Panc1 (cell line): ENCODE measurements around the gene SMIM10L2A. TPM values are rescaled to one million over a fixed set of nuclear protein-coding genes. Genes with fewer than 3 reads are reported as not detected.

Source experiments
- ATAC-seq: fragments of 200-7000 bp; cut with Tn5 transposase; 2 replicates; pipeline ENCODE4 v1.9.1; 2020; ENCODE audit warnings: mild to moderate bottlenecking, moderate library complexity
- BruUV-seq: library from RNA; stranded (reverse); fragments of 400-500 nt; replicated peaks from 2 replicates; lab custom pipeline; 2021; lab: Mats Ljungman, UMichigan
- CTCF ChIA-PET: fragments of 300-600 bp; sonication (Branson Sonifier 250); formaldehyde crosslinking; loops from one replicate; lab custom pipeline; 2022; ENCODE audit warnings: antibody characterized with exemption; lab: Charles Lee
- POLR2A ChIA-PET: fragments of 300-600 bp; sonication (Branson Sonifier 250); formaldehyde crosslinking; loops from one replicate; lab custom pipeline; 2022; ENCODE audit warnings: antibody characterized with exemption; lab: Charles Lee
- DNase-seq: peaks from one replicate; pipeline ENCODE4 v3.0.0-alpha.2; 2010; ENCODE audit warnings: low read depth, low spot score
- H3K27ac ChIP-seq: 2 replicates; pipeline ENCODE4 v1.5.1; 2011; ENCODE audit warnings: mild to moderate bottlenecking, low read length, inconsistent platforms
- H3K27me3 ChIP-seq: fragments of 200-500 bp; sonication (Bioruptor generic); 2 replicates; pipeline ENCODE4 v1.6.0; 2014; ENCODE audit warnings: low read length, inconsistent platforms; ENCODE audit not compliant: control insufficient read depth, insufficient read depth
- H3K36me3 ChIP-seq: fragments of 200-500 bp; sonication (Bioruptor generic); 2 replicates; pipeline ENCODE4 v1.5.1; 2014; ENCODE audit warnings: inconsistent platforms, mild to moderate bottlenecking, low read length, moderate library complexity; ENCODE audit not compliant: control insufficient read depth, insufficient read depth
- H3K4me1 ChIP-seq: 2 replicates; pipeline ENCODE4 v1.5.1; 2011; ENCODE audit warnings: inconsistent platforms, mild to moderate bottlenecking, low read length, moderate library complexity; ENCODE audit not compliant: control insufficient read depth, insufficient read depth
- H3K4me3 ChIP-seq, 2 experiments: 2 replicates each; pipeline ENCODE4 v1.5.1; 2011 to 2012; ENCODE audit warnings: low read depth in 2 of 2, low read length in 2 of 2, mild to moderate bottlenecking in 2 of 2, inconsistent platforms in 1 of 2, moderate library complexity in 1 of 2
- H3K9me3 ChIP-seq: fragments of 200-500 bp; sonication (Bioruptor generic); 2 replicates; pipeline ENCODE4 v1.5.1; 2014; ENCODE audit warnings: low read depth, mild to moderate bottlenecking, inconsistent platforms, low read length, moderate library complexity; ENCODE audit not compliant: control insufficient read depth, insufficient read depth
- CTCF ChIP-seq: fragments of 450-650 bp; IDR thresholded peaks from 2 replicates; pipeline ENCODE4 v1.5.1; 2017; ENCODE audit warnings: mild to moderate bottlenecking
- POLR2AphosphoS5 ChIP-seq: IDR thresholded peaks from 2 replicates; pipeline ENCODE4 v1.6.1; 2012; ENCODE audit warnings: mild to moderate bottlenecking, low read depth, low read length, moderate library complexity
- SIN3A ChIP-seq: IDR thresholded peaks from 2 replicates; pipeline ENCODE4 v1.6.1; 2012; ENCODE audit warnings: low read depth, mild to moderate bottlenecking, low read length, moderate library complexity, borderline replicate concordance; ENCODE audit not compliant: insufficient read depth
- TCF7L2 ChIP-seq: IDR thresholded peaks from 2 replicates; pipeline ENCODE4 v1.6.1; 2011; ENCODE audit warnings: mild to moderate bottlenecking, low read depth, low read length, inconsistent platforms
- in situ Hi-C: cut with HindIII; loops from 2 replicates; pipeline ENCODE4 v1.10.0; 2016; ENCODE audit warnings: low sequenced_read_pairs, low pct_unique_long_range_greater_than_20kb
- intact Hi-C: fragments of 100-400 bp; cut with micrococcal nuclease; formaldehyde crosslinking; loops from one replicate; pipeline ENCODE4 v1.10.0; 2022; ENCODE audit not compliant: unreplicated experiment
- total RNA-seq: library from RNA; stranded (reverse); gene quantifications from one replicate; pipeline ENCODE4 v1.2.1, GENCODE V29; 2021; ENCODE audit not compliant: unreplicated experiment
- TF ChIP-seq, protein P1 (sequence below), 2 experiments: IDR thresholded peaks; 2 replicates each; pipeline ENCODE4 v1.6.1; 2011 to 2012; ENCODE audit warnings: low read depth in 2 of 2, control low read depth in 1 of 2, low read length in 1 of 2, mild to moderate bottlenecking in 1 of 2, moderate library complexity in 1 of 2; ENCODE audit not compliant: insufficient read depth in 1 of 2

The SMIM10L2A gene
- total RNA-seq, 1 experiment from 2014 or later, result 0.36 TPM

- intact Hi-C loops (no loop called here), in situ Hi-C loops (no loop called here)
- ChIA-PET POLR2A (no interaction called here), CTCF (interaction anchor here (0.6 to 1.0 kb wide), 2 partner anchors 40 to 56 kb away, joined by 3 read pairs; no protein-coding TSS in a partner anchor)
- Histone ChIP-seq H3K36me3 (no peaks in the 10 kb centered on the region), H3K27ac (no peak overlapping the region), H3K4me3 (no peak overlapping the region), H3K9me3 (no peaks in the 10 kb centered on the region), H3K27me3 (peaks cover 10% of the 10 kb centered on the region), H3K4me1 (no peaks in the 10 kb centered on the region)
- ATAC-seq (no peak), DNase-seq (no peak)
- BruUV-seq, result no TSS peak
- TF ChIP-seq TCF7L2 (no peak), CTCF (no peak), POLR2AphosphoS5 (no peak), SIN3A (no peak)
- TF ChIP-seq, protein P1, sequence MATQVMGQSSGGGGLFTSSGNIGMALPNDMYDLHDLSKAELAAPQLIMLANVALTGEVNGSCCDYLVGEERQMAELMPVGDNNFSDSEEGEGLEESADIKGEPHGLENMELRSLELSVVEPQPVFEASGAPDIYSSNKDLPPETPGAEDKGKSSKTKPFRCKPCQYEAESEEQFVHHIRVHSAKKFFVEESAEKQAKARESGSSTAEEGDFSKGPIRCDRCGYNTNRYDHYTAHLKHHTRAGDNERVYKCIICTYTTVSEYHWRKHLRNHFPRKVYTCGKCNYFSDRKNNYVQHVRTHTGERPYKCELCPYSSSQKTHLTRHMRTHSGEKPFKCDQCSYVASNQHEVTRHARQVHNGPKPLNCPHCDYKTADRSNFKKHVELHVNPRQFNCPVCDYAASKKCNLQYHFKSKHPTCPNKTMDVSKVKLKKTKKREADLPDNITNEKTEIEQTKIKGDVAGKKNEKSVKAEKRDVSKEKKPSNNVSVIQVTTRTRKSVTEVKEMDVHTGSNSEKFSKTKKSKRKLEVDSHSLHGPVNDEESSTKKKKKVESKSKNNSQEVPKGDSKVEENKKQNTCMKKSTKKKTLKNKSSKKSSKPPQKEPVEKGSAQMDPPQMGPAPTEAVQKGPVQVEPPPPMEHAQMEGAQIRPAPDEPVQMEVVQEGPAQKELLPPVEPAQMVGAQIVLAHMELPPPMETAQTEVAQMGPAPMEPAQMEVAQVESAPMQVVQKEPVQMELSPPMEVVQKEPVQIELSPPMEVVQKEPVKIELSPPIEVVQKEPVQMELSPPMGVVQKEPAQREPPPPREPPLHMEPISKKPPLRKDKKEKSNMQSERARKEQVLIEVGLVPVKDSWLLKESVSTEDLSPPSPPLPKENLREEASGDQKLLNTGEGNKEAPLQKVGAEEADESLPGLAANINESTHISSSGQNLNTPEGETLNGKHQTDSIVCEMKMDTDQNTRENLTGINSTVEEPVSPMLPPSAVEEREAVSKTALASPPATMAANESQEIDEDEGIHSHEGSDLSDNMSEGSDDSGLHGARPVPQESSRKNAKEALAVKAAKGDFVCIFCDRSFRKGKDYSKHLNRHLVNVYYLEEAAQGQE (IDR thresholded peaks at IDR 0.05; ENCODE audit: insufficient read depth in 1 of 2, low read depth in 2 of 2, low read length in 1 of 2), result no peak
Observed at GRCh38 chrX:135424469-135424868, 2.7 kb downstream of the SMIM10L2A start.

DNA sequence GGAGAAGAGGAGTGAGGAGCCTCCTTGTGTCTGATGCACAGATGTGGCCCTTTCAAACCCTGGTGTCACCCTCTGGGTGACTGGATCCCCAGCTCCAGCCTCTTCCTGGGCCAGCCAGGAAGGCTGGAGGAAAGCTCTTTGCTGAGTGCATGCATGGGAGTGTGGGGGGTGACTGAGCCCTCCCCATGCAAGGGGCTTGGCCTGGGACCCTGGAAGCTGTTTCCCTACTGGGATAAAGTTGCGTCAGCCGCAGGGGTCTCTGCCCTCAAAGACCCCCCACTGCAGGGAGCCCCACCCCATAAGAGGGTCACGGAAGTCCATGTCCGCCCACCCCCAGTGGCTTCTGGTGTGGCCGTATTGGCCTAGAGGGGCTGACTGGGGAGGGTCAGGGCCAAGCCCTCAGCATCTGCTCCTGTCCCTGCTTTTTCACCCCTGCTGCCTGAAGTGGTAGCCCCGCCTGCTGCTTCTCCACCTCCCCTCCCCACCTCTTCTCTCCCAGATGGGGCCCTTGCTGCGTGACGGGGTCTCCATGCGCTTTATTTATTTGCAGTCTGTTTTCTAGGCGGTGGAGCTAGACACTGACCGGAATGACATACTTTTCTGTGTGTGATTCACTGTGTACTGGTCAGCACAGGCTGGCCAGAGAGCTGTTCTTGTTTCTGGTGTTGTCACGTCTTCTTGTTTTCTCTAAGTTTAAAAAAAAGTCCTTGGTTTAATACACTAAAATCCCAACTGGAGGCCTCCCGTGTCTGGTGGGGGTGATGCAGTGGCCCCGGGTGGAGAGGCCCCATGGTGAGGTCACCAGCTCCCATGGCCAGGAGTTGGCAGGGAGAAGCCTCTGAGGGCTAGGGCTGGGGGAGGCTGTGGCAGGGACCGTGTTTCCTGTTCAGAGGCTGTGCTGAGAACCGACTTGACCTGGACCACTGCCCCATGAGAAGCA lies 3.6 kb downstream of the SMIM10L2A start:
- no peak for DNase-seq
- TF ChIP-seq, protein P1 (IDR thresholded peaks at IDR 0.05; ENCODE audit: insufficient read depth in 1 of 2, low read depth in 2 of 2, low read length in 1 of 2), result no peak
- no peak for TF ChIP-seq SIN3A
- TF ChIP-seq CTCF, result no peak
- TF ChIP-seq TCF7L2, result no peak
- TF ChIP-seq POLR2AphosphoS5, result no peak
- in situ Hi-C loops, result no loop called here

More for the DNA sequence above, 3.6 kb downstream of the SMIM10L2A start:
- BruUV-seq, result no TSS peak
- ChIA-PET POLR2A (no interaction called here), CTCF (interaction anchor here (0.6 to 1.0 kb wide), 2 partner anchors 39 to 55 kb away, joined by 3 read pairs; no protein-coding TSS in a partner anchor)
- Histone ChIP-seq H3K4me3 (no peak overlapping the region), H3K4me1 (no peaks in the 10 kb centered on the region), H3K27ac (no peak overlapping the region), H3K36me3 (no peaks in the 10 kb centered on the region), H3K9me3 (no peaks in the 10 kb centered on the region), H3K27me3 (peaks cover 14% of the 10 kb centered on the region)
- intact Hi-C loops, result no loop called here
- no peak for ATAC-seq
